ENCODE data around the gene ZSCAN31.
A peak's percentile ranks its signal among the peaks of the same experiment; 100 is the strongest.
"Not testable (repeated sequence)": the region's sequence is repeated elsewhere in the genome, so short reads cannot be mapped to it uniquely, and the experiment has no call there.

ZSCAN31 gene

DNA sequence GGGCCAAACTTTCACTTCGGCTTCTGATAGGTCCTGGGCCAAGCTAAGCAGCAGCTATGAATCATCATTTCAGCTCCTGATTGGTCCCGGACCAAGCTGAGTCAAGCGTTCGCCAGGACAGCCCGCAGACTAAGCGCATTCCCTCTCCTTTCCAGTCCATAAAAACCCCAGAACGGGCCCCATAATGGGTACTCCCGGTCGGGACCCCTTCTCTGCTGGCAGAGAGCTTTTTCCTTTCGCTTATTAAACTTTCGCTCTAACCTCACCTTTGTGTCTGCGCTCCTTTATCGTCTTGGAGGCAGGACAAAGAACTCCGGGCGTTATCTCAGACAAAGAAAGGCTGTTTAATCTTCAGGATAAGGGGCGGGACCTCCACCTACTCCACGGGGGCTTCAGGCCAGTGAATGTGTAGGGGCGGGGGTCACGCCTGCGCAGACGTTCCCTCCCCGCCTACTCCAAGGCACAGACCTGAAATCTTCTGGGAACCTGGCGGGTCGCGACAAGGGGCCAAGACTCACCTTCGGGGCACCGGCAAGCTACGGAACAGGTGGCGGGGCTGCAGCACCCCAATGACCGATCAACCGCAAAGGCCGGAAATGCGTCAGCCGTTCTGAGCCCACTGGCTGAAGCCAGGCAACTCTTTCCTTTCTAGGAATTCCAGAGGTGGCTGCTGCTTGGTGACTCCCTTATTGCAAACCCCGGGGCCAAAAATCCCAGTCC is at the start of gene ZSCAN31:
Gene ZSCAN31 (minus strand): TSS at position 585 of the 720 bp plus-strand sequence. CDS start 6,465 bp downstream, outside the sequence.
- peak; percentile 98 for DNase-seq

DNA sequence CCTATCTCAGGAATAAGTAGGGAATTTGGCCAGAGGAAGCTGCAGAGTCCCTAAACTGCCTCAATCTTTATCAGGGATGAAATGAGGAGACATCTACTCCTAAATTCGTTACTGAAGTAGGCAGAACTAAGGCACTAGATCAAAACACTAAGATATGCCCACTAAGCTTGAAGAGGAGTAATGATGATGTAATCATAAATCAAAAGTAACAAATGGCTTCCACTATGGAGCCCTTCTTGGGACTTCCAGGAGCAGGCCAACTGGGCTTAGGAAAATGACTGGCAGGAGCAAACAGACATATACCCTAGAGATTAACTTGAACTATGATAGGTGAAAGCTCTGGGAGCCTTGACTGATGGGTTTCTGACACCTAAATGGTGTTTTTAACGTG is 48.2 kb upstream of the ZSCAN31 start:
- DNase-seq = no peak

DNA sequence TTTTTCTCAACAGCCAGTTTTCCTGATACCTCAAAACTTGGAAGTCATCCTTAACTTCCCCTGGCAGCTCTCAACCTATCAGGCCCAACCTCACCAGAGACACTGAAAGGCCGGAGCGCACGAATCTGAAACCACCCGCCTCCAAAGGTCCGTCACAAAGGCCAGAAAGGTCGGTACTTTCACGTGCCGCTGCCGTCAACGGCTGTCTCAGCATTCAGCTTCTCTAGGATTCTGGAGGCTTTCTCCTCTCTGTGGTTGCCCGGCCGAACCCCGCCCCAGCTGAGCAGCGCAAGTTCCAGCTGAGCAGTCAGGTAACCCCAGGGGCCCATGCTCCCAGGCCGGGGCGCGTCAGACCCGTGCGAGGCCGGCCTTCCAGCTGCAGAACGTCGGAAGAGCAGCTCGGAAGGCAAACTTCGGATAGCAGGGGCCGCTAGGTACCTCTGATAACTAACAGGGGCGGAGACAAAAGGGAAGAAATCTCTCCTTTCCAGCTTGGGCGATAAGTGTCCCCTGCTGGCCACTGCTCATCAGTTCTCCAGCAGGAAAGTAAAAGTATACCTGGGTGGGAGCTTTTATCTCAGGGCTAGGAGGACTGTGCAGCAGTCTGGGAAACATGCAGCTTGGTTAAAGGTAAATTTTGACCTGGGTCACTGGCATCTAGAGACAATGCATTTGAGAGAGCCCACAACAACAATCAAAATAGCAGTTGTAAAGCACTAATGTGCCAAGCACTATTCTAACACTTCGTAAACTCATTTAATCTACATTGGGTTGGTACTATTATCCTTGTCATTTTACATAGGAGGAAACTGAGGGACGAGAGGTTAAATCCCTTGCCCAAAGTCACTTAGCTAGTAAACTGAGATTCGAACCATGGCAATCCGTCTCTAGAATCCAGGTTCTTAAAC is 47.5 kb upstream of the ZSCAN31 start:
- peak; percentile 72 for DNase-seq

DNA sequence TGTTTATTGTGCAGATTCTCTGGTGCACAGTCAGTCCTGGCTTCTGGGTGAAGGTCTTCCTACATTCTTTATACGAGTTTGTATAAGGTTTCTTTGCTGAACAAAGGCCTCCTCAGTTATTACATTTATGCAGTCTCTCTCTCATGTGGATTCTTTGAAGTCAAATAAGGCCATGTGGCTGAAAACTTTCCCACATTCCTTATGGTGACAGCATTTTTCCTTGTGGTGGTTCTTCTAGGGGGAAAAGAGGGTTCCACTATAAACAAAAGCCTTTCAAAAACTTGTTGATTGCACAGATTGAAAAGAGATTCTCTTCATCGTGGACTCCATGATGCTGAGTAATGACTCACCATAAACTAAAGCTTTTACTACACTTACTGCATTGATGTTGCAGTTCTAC is 44.4 kb upstream of the ZSCAN31 start:
- no peak for DNase-seq

DNA sequence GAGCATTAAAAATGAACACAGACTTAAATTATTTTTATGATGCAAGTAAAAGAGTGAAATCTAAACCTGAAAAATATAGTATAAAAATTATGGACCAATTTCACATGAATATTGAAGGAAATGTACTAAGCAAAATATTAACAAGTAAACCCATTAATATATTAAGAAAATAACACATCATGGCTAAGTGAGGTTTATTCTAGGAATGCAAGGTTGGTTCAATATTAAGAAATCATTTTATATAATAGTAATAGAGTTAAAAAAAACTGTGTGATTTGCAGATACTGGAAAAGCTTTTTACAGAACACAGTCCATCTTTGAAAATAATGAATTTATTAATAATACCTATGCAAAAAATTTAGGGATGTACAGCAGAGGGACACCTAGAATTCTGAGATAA is 42.7 kb upstream of the ZSCAN31 start:
- DNase-seq = no peak

DNA sequence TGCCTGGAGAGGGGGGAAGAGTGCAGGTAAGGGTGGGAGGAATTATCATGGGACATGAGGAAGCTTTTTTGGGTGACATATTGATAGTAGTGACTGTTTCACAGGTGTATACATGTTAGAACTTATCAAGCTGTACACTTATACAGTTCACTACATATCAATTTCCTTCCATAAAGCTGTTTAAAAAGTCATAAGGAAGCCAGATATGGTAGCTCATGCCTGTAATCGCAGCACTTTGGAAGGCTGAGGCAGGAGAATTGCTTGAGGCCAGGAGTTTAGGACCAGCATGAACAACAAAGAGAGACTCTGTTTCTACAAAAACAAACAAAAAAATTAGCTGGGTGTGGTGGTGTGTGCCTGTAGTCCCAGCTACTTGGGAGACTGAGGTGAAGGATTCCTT is 41.9 kb upstream of the ZSCAN31 start:
- DNase-seq = no peak

DNA sequence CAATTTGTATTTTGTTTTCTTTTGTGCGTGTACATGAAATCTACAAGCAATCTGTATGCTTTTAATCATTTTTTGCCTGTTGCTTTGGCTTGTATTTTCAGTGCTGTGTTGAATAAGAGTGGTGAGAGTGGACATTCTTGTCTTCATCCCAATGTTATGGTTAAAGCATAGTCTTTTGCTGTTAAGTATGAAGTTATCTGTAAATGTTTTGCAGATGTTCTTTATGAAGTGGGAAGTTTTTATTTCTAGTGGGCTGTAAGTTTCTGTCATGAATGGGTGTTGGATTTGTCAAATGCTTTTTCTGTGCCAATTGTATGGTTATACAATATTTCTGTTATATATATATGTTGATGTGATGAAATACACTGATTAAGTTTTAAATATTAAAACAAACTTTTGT is 38.0 kb upstream of the ZSCAN31 start:
- no peak for DNase-seq

DNA sequence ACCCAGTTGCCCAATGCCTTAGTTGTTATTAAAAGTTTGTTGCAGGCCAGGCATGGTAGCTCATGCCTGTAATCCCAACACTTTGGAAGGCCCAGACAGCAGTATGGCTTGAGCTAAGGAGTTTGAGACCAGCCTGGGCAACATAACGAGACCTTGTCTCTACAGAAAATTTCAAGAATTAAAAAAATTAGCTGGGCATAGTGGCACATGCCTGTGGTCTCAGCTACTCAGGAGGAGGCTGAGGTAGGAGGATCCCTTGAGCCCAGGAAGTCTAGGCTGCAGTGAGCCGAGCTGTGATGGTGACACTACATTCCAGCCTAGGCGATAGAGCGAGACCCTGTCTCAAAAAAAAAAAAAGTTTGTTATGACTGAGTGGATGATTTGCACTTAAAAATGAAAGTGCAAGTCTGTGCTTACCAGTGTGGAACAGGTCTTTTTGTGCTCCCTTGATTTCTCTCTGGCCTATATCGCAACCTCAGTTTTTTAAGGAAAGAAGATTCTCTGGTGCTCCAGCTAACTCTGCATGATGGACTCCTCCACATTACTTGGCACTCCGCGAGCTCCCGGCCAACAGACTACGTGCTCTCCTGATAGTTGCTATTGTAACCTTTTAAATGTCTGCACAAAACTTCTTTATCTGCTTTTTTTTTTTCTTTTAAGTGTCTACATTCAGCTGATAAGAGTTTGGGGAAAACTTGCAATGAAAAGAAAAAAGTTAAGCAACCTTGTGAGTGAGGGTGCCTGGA is 35.9 kb upstream of the ZSCAN31 start:
- DNase-seq = peak; percentile 72

DNA sequence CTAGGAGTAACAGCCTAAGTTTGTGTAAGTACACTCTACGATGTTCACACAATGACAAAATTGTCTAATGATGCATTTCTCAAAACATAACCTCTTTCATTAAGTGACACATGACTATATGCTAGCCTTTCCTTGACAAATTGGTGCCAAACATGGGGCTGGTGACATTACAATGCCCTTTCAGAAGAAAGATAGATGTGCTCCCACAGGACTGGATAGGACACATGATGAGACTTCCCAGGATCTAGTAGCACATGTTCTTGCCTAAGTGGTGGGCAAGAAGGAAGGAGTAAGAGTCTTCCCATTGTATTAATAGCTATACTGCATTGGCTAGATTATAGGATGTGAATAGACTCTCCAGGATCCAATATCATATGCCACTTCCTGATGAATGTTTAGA is 35.3 kb upstream of the ZSCAN31 start:
- no peak for DNase-seq

DNA sequence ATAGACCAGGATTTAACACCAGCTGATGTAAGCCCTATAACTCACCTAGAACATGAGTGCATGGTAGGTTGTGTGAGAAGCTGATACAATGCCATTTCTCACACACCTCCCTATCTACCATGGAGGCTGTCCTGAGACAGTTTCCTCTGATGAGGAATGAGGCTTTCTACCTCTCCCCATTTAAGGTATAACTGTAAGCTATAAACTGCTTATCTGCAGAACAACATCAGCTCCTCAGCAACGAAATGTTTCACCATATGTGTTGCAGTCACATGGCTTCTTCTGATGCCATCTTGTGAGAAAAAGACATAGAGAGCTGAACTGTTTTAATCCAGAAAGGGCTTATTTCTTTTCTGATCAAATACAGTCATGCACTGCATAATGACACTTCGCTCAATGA is 34.5 kb upstream of the ZSCAN31 start:
- no peak for DNase-seq

DNA sequence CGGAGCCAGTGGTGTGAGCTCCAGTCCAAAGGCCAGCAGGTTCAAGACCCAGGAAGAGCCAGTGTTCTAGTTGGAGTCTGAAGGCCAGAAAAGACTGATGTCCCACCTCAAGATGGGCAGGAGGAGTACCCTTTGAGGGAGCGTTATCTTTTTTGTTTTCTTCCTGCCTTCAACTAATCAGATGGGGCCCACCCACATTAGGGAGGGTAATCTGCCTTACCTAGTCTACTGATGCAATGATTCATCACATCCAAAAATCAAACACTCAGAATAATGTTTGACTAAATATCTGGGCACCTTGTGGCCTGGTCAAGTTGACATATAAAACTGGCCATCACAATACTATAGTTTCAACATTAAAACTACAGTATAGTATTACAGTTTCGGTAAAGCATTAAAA is 33.5 kb upstream of the ZSCAN31 start:
- DNase-seq = no peak

DNA sequence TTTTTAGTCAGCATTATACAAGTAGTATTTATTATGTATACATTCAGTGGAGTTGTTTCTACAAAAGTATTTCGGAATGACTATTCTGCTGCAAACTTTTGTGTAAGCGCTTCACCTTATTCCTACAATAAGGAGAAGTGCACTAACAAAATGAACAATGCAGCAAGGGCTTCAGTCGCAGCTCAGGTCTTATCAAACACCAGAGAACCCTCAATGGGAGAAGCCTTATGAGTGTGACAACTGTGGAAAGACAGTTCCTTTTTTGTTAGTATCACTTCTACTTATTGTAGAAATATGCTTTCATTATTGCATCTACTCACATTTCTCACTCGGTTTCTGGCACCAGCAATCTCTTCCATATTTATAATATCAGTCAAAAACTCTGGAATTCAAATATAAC is 32.6 kb upstream of the ZSCAN31 start:
- DNase-seq = no peak

DNA sequence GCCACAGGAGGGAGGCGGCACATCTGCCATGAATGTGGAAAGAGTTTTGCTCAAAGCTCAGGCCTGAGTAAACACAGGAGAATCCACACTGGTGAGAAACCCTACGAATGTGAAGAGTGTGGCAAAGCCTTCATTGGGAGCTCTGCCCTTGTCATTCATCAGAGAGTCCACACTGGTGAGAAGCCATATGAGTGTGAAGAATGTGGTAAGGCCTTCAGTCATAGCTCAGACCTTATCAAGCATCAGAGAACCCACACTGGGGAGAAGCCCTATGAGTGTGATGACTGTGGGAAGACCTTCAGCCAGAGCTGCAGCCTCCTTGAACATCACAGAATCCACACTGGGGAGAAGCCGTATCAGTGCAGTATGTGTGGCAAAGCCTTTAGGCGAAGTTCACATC is 29.6 kb upstream of the ZSCAN31 start:
- DNase-seq = not testable (repeated sequence)

DNA sequence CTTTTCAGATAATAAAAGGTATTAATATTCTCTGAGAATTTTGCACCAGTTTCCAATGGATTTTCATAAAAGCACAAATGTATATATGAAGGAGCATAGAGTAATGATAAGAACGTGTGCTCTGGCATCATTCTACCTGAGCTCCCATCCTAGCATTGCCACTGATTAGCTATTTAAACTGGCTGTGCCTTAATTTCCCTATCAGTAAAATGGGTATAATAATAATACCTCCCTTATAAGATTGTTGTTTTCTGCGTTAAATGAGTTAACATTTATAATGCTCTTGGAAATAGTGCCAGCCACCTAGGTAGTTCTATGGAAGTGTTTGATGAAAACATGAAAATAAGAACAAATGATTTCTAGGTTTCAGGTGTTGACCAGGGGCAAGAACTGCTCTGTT is 25.0 kb upstream of the ZSCAN31 start:
- no peak for DNase-seq

DNA sequence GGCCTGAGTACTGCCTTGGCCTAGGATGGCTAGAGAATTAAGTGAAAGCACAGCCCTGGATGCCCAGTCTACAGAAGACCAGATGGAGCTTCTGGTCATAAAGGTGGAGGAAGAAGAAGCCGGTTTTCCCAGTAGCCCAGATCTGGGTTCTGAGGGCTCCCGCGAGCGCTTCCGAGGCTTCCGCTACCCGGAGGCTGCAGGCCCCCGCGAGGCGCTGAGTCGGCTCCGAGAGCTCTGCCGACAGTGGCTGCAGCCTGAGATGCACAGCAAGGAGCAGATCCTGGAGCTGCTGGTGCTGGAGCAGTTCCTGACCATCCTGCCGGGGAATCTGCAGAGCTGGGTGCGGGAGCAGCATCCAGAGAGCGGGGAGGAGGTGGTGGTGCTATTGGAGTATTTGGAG is 23.6 kb upstream of the ZSCAN31 start:
- DNase-seq = not testable (repeated sequence)

DNA sequence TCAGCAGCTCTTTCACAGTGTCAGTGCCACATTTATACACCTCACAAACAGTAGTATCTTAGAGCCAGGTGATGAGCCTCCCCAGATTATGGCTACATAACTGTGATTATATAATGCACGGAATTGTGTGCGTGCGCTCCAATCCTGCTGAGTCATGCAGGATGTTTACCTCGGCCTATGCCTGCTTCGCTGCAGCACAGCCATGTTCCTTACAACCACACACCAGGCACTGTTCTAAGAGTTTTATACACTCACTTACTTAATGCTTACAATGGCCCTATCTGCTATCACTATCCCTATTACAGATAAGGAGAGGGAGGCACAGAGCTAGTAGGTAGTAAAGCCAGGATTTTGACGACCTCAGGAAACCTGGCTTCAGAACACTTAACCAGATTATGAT is 21.1 kb upstream of the ZSCAN31 start:
- no peak for DNase-seq

DNA sequence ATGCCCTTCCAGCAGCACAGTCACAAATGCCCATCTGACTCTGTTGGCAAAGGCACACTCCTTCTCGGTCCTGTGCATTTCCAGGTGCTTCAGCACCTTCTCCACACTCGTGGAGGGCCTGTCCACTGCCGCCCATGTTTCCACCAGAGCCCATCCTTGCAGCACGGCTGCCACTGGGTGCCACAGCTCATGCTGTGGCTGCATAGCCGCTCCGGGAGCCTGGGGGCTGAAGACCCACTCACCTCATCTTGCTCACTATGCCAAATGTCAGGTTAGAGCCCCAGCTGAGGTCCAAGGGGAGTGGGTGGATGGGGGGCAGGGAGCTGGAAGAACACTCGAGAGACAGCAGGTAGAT is 20.7 kb upstream of the ZSCAN31 start:
- no peak for DNase-seq

DNA sequence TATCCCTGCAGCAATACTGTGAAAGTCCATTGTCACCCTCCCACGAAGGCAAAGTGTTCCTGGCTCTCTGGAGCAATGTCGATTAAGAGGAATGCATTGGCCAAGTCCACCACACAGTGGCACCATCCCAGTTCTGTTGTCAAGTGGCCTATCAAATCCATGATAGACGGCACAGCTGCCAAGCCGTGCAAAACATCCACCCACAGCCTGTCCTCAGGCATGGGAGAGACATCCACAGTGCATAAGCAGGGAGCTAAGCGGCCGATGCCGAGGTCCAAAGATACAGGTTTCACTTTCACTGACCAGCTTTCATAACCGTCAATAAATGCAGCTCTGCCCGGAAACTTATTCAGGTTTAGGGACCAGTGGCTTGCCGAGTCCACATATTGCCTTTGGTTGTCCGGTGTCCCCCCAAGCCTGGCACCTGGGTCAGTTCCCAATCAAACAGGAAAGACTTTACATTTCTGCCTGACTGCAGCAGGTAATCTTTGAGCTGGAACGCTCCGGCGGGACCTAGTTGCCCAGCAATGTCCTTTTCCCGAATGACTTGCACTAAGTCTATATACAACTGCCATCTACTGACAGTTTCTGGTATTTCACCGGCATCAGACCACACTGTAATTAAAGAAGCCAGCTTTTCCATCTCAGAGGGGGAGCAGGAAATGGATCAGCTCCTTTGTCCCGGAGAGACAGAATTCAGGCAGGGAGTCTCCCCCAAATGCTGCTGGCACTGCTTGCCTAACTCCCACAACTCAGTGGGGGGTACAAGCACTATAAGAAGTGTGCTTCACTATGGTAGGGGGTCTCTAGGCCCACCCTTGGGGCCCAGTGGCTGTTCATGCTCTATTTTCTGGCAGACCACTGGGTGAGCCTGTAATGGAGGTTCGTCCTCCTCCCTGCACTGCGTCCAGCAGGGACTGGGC is 20.1 kb upstream of the ZSCAN31 start:
- peak; percentile 88 for DNase-seq

DNA sequence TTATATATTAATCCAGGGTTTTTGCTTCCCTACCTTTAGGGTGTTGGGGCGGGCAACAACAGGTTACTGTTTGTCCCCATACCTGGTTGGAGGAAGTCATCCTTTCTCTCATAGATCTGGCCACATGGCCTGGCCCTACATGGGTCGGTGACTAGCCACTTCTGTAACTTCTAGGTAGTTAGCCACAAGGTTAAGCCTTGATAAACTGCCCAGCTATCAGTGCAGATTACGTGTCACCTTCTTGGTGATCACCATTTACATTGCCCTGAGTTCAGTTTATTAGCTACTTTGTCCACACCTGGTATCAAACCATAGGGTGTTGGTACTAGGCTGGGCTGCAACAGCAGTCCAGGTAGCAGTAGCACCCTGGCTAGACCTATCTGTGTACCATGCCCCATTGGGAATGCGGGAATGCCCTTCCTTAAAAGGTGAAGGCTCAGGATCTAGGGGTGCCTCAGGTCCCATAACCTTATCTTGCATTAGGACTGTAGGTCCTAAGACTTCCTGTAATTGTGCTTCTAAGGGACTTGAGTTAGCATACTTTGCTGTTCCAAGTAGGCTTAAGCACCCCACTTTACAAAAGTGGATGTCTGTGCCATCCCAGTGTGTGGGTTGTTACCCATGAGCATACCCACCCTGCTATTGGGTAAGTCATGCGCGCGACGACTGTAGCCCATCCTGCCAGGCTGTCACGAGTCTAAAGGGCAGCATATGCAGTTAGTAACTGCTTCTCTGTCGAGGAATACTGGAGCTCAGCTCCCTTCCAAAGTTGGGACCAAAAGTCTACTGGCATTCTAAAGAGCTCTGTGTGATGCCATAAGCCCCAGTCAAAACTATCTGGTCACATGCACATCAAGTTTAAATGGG is 19.0 kb upstream of the ZSCAN31 start:
- DNase-seq = no peak

DNA sequence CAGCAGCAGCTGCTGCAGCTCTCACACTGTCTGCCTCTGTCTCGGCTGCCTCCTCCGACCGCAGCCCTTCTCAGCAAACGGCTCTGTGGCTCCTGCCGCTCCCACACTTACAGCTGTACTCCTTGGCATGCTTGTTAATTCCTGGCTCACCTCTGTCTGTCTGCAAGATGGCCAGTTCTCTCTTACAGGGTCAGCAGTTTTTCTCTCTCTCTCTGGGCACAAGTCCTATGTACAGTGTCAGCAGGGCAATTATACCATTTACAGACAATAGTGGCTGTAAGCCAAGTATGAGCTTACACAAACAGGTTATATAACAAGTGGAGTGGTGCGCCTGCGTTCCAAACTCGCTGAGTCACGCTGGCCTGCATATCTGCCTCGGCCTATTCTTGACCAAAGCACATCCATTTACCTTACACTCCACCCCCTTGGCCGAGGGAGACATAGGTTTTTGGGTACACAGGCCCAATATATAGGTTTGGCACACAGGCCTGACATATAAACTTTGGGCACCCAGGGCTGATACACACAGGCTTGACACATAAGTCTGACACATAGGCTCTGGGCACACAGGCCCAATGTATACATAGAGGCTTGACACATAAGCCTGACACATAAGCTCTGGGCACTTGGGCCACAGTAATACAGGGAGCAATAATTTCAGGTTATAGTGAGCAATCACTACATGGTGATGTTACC is 18.2 kb upstream of the ZSCAN31 start:
- peak; percentile 95 for DNase-seq

DNA sequence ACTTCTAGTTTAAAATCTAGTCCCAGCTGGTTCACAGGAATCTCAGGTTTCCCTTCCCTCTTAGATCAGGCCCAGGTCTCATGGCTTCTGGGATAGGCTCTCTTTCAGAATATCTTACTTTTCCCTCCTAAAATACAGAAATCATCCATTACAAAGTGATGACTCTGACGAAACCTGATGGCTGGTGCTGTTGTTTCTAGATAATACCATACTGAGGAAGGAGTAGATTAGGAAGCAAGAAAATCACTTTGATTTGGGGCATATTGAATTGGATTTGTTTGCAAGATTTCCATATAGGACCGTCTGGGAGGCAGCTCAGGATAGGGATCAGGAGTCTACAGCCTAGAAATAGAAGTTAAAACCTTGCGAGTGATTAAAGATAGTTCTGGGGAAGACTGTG is 17.4 kb upstream of the ZSCAN31 start:
- DNase-seq = no peak

Measured in kidney glomerular epithelial cell (primary cell).